Transverse colon (tissue), 4 donors: ENCODE measurements around the gene OSBPL3.

Source experiments
- EP300 ChIP-seq: sonication (generic); formaldehyde crosslinking; IDR thresholded peaks from one replicate; pipeline ENCODE4 v1.6.1; 2017; ENCODE audit warnings: antibody characterized with exemption, low read depth
- POLR2A ChIP-seq: fragments of 450-650 bp; IDR thresholded peaks from one replicate; pipeline ENCODE4 v1.6.1; 2016; ENCODE audit warnings: antibody characterized with exemption, mild to moderate bottlenecking, moderate library complexity
- POLR2AphosphoS5 ChIP-seq, 3 donors: sonication (generic); formaldehyde crosslinking; IDR thresholded peaks; one replicate each; pipeline ENCODE4 v1.6.1; 2016; ENCODE audit warnings: antibody characterized with exemption in 3 of 3
- TF ChIP-seq, protein P1 (sequence below), 5 experiments: fragments of 200-600 bp in 3 of 5; fragments of 450-650 bp in 2 of 5; sonication (generic) in 3 of 5; IDR thresholded peaks; 1 replicate in 2 of 5; 2 replicates in 3 of 5; pipeline ENCODE4 v1.5.1; 2016 to 2017; ENCODE audit warnings: antibody characterized with exemption in 5 of 5, inconsistent platforms in 3 of 5, mild to moderate bottlenecking in 2 of 5, moderate library complexity in 1 of 5

DNA sequence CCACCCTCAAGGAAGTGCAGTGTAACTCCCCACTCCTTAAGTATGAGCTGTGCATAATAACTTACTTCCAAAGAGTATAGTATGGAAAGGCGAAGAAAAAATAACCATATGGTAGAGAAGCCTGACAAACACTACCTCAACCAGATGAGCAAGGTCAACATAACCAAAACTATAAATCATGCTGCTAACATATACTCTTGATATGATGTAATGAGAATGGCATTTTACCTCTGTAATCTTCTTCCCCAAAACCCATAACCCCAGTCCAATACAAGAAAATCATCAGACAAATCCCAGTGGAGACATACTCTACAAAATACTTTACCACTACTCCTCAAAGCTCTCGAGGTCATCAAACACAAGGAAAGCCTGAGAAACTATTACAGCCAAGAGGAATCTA is 15.8 kb downstream of the OSBPL3 start:
- TF ChIP-seq EP300 (no peak), POLR2A (no peak), POLR2AphosphoS5 (IDR thresholded peaks at IDR 0.05) (no peak)
- TF ChIP-seq, protein P1, sequence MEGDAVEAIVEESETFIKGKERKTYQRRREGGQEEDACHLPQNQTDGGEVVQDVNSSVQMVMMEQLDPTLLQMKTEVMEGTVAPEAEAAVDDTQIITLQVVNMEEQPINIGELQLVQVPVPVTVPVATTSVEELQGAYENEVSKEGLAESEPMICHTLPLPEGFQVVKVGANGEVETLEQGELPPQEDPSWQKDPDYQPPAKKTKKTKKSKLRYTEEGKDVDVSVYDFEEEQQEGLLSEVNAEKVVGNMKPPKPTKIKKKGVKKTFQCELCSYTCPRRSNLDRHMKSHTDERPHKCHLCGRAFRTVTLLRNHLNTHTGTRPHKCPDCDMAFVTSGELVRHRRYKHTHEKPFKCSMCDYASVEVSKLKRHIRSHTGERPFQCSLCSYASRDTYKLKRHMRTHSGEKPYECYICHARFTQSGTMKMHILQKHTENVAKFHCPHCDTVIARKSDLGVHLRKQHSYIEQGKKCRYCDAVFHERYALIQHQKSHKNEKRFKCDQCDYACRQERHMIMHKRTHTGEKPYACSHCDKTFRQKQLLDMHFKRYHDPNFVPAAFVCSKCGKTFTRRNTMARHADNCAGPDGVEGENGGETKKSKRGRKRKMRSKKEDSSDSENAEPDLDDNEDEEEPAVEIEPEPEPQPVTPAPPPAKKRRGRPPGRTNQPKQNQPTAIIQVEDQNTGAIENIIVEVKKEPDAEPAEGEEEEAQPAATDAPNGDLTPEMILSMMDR (IDR thresholded peaks at IDR 0.05) = no peak
